ENCODE measurements around the gene RHOXF2. TPM values are rescaled to one million over a fixed set of nuclear protein-coding genes. Genes with fewer than 3 reads are reported as not detected.

RHOXF2 gene
- total RNA-seq, 2 experiments from 2014 or later = not detected

Other genes with a start within 250 kb of the RHOXF2 start
- 10 to 100 TPM; 10.2 to 10.4 TPM for gene NKAP, start 214.9 kb upstream of the RHOXF2 start, total RNA-seq
- gene RHOXF2B, start 80.9 kb upstream of the RHOXF2 start, total RNA-seq = not detected
- not detected for gene RHOXF1, start 42.7 kb upstream of the RHOXF2 start, total RNA-seq
- gene ZBTB33, start 92.2 kb downstream of the RHOXF2 start, total RNA-seq = 10 to 100 TPM; 17.9 to 19.5 TPM
- gene TMEM255A, start 152.8 kb downstream of the RHOXF2 start, total RNA-seq = not detected
- not detected for gene ATP1B4, start 203.5 kb downstream of the RHOXF2 start, total RNA-seq